A204.1 (cell line): ENCODE results near the gene PRLHR.
A peak's percentile ranks its signal among the peaks of the same experiment; 100 is the strongest.

Experiments
- FAIRE-seq: peaks from 2 replicates; lab custom pipeline; 2012; peaks lifted over from hg19 to GRCh38; lab: Jason Lieb, UNC

PRLHR gene

DNA sequence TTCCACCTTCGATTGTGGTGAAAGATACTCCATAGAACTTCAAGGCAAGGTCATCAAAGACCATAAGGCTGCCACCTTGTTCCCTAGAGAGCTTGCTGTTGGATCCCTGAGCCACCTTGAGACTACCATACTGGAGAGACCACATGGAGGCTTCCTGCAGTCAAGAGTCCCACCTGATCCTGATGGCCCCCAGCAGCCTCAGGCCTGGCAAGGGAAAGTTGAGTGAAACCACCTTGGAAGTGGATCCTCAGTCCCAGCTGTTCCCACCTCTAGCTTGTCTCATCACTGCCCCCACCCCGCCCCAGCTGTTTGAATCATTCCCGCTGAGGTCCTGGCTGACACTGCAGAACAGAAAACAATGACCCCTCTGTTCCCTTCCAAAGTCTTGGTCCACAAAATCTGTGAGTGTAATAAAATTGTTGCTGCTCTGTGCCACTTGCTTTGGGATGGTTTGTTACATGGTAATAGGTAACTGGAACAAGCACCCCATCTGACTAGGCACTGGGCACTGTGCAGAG lies 32.0 kb downstream of the PRLHR start:
- FAIRE-seq: no peak

DNA sequence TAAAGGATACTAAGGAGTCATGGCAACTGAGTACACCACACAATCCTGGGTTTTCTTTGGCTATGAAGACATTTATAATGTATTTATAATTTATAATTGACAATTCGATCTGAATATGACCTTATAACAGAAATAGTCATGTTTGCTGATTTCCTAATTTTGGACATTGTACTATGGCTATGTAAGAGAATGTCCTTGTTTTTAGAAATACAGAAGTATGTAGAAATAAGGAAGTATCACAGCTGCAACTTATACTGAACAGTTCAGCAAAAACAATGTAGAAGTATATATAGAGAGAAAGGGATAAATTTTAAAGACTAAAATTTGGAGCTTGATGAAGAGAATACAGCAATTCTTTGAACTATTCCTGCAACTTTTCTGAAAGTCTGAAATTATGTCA lies 32.6 kb downstream of the PRLHR start:
- peak; percentile 44 for FAIRE-seq

DNA sequence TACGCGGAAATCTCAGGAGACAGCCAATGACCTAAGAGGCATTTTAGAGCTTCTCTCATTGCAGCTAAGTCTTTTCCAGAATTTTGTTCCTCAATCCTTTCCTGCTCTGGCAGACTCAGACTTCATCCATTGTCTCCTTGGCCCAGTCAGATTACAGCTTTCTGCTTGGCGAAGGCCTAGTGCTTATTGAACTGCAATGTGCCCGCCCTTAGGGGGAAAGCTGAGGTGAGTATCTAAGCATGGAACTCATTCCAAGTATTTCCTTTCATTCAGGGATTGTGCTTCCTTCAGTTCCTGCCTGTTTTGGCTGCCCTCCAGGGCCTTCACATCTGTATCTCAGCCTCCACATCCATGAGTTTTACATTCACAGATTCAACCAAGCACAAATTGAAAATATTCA lies 37.5 kb downstream of the PRLHR start:
- no peak for FAIRE-seq

DNA sequence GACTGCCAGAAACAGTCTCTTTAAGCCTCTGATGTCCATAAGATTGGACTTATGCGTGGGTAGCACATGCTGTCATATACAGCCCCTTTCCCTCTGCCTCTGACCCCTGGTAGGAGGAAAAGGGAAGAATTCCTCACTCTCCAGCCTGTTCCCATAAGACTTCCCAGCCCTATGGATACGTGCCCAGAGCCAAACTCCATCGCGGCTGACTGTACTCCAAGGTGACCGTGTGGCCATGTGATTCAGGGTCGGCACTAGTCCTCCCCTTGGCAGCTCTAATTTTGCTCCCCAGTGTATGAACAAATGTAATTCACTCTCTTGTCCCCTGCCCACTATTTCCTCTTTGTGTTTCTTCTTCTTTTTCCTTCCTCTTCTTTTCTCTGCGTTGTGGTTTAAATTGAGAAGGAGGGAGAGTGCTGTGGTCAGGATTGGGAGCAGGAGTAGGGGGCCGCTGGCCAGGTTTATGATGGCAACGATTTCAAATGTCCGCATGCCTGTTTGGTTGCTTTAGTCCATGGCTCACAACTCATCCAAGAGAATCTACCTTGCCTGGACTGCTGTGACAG lies 43.8 kb downstream of the PRLHR start:
- no peak for FAIRE-seq

DNA sequence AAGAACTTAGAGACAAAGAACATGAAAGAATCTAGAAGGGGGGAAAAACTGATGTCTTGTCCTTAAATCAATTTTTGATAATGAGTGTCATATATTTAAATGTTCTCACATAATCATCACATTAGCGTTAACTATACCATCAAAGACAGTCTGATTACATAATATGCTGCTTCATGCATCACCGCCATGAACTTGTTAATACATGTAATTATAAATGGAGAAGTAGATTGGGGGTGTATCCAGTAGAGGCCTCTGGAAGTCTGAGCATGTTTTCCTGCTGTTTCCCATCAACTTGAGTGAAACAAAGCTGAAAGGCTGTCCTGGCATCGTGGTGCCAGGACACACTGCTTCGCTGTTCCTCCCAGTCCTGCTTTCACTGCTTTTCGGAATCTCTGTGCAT lies 48.2 kb downstream of the PRLHR start:
- FAIRE-seq: no peak

DNA sequence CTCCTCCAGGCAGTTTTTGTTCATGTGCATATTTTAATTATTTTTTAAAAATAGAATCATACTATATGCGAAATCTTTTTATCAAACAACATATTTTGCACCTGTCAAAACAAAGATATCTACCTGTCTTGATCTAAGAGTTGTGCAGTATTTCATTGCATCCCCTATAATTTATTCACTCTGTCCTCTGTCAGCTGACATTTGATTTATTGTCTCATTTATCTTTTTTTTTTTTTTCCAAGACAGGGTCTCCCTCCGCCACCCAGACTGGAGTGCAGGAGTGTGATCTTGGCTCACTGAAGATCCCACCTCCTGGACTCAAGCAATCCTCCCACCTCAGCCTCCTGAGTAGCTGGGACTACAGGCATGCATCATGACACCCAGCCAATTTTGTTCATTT lies 49.0 kb downstream of the PRLHR start:
- FAIRE-seq: no peak

DNA sequence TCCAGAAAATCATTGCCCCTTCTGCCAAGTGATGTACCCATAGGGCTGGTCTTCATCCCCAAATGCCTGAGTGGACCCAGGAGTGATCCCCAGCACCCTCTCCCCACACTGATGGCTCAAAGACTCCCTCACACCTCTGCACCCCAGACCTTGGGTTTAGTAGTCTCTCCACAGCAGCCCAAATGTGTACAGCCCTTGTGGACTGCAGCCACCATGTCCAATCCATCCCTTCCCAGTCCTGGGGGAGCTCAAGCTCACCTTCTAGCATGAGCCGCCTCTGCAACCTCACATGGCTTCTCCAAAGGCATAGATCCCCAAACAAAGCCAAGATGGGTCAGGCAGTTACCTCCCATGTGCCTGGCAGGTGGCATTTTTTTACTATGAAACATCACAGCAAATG lies 50.1 kb downstream of the PRLHR start:
- no peak for FAIRE-seq

DNA sequence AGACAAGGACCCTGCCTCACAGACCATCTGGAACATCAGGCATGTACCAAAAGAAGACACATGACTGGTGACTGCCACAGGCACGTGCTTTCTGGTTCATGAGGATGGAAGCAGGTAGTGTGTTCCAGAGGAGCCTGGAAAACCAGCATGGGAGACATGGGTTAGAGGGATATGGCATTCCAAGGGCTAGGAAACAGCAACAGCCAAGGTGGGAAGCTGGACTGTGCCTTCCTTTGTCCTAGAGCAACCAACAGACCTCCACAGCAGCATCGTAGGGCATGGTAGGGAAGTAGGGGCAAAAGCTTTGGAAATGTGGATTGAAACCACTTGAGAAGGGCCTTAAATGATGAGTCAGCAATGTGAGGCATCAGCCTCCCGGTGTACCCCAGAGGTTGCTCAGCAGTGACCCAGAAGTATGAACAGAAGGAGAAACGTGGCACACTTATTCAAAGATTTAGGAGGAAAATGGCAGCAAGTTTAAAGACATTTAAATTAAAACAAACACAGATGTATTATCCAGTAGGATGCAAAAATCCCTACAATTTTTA lies 51.0 kb downstream of the PRLHR start:
- FAIRE-seq: no peak

DNA sequence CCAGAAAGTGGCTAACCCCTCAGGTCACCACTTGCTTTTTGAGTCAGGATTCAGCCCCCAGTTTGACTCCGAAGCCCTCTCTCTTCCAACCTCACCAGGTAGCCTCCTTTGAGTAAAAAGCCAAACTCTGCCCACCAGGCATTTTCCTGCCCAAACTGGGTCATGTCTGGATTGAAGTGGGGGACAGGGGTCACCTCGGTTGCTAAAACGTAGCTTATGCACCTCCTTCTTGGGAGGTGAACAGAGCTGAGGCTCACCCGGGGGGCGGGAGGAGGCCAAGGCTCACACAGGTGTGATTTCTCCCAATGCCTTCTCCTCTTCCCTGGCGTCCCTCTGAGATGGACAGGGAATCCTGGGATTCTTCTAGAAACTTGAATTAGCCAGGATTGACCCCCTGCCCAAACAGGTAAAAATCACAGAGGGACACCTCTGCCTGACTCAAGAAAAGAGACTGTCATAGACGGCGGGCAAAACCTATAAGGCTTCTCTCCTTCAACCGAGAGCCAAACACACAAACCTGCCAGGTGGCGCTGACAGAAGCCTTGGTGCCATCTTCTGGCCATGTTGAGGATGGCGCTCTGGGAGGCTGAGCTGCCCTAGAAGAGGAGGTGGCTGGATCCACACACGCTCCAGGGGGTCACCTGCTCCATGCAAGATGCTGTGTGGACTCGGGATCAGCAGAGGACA lies 51.6 kb downstream of the PRLHR start:
- FAIRE-seq: no peak

DNA sequence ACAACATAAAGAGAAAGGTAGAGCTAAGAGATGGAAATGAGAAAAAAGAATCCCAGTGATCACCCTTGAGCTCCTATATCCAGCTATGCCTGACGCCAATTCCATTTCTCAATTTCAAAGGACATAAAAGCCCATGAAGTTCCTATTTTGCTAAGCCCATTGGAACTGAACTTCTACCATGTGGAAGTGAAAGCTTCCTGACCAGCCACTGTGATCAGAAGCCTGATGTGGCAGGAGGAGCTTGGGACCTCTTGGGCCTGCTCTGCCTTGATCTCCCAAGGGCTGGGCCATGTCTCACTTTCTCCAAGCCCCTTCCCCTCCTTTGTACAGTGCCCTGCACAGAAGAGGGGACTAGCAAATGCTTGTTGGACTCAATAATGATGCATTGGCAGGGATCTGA lies 52.7 kb downstream of the PRLHR start:
- no peak for FAIRE-seq

DNA sequence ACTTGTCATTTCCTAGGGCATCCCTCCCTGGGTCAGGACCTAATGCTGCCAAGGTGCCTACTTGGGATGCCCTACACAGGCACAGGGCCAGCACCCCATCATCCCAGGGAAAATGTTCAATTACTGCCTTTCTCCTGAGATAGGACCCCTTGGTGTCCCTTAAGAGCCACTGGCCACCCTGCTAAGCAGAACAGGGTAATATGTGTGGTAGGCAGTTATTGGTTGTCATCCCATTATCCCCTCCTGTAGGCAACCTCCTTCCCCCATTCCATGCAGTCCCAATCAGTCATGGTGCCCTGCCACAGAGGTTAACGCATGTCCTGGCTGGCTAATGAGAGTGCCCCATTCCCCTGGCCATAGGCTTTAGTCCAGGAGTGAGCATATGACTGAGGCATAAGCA lies 53.2 kb downstream of the PRLHR start:
- FAIRE-seq: no peak

DNA sequence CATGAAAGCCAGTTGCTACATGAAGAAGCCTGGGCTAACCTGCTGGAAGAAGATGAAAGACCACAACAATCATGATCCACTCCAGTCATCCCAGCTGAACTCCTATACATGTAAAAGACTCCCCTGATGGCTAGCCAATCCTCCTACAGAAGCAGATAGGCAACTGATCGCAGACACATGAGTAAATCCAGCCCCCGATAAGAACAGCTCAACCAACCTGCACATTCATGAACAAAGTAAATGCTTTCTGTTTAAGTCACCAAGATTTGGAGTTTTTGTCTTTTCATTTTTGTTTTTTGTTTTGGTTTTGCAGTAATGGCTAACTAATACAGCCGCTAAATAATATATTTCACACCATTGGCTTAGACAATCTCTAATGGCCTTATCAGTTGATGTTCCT lies 53.7 kb downstream of the PRLHR start:
- FAIRE-seq: no peak
